DOHH2 (cell line): Measurements from ENCODE around the gene DNAJC18.

Experiments
- H3F3A ChIP-seq: fragments of 200-600 bp; sonication (generic), shearing (Covaris generic); 2 replicates; pipeline ENCODE4 v1.6.0; 2016; ENCODE audit warnings: antibody characterized with exemption, mild to moderate bottlenecking; ENCODE audit not compliant: control insufficient read depth, insufficient read depth
- H3K27ac ChIP-seq: fragments of 200-600 bp; sonication (generic); 2 replicates; pipeline ENCODE4 v1.5.1; 2014; ENCODE audit warnings: low read depth, mild to moderate bottlenecking, low read length, moderate library complexity
- H3K27me3 ChIP-seq: fragments of 200-600 bp; sonication (generic); 2 replicates; pipeline ENCODE4 v1.6.1; 2014; ENCODE audit warnings: mild to moderate bottlenecking, low read length, mixed read lengths; ENCODE audit not compliant: control insufficient read depth
- H3K36me3 ChIP-seq: fragments of 200-600 bp; sonication (generic); 2 replicates; pipeline ENCODE4 v1.6.1; 2014; ENCODE audit warnings: mild to moderate bottlenecking, low read length, moderate library complexity, mixed read lengths; ENCODE audit not compliant: control insufficient read depth
- H3K4me1 ChIP-seq: fragments of 200-600 bp; sonication (generic); 2 replicates; pipeline ENCODE4 v1.6.1; 2014; ENCODE audit warnings: mild to moderate bottlenecking, low read length, mixed read lengths; ENCODE audit not compliant: control insufficient read depth
- H3K4me2 ChIP-seq: fragments of 200-600 bp; sonication (generic); 2 replicates; pipeline ENCODE4 v1.6.0; 2014; ENCODE audit warnings: mild to moderate bottlenecking, low read length, moderate library complexity
- H3K4me3 ChIP-seq: fragments of 200-600 bp; sonication (generic); 2 replicates; pipeline ENCODE4 v1.5.1; 2014; ENCODE audit warnings: mild to moderate bottlenecking, low read length, mixed read lengths
- H3K79me2 ChIP-seq: fragments of 200-600 bp; sonication (generic); 2 replicates; pipeline ENCODE4 v1.6.1; 2014; ENCODE audit warnings: mild to moderate bottlenecking, low read length, mixed read lengths; ENCODE audit not compliant: control insufficient read depth
- H3K9me2 ChIP-seq: fragments of 200-600 bp; sonication (generic); replicated peaks from 2 replicates; pipeline ENCODE4 v1.6.1; 2014; ENCODE audit warnings: mild to moderate bottlenecking, low read length, mixed read lengths; ENCODE audit not compliant: control insufficient read depth
- H3K9me3 ChIP-seq: fragments of 200-600 bp; sonication (generic); 2 replicates; pipeline ENCODE4 v1.6.1; 2014; ENCODE audit warnings: antibody characterized with exemption, low read length, mixed read lengths; ENCODE audit not compliant: control insufficient read depth, insufficient read depth
- H4K20me1 ChIP-seq: fragments of 200-600 bp; sonication (generic); 2 replicates; pipeline ENCODE4 v1.6.0; 2014; ENCODE audit warnings: low read depth, mild to moderate bottlenecking, antibody characterized with exemption, low read length, moderate library complexity; ENCODE audit not compliant: control insufficient read depth, insufficient read depth
- EZH2phosphoT487 ChIP-seq: fragments of 200-600 bp; sonication (generic); IDR thresholded peaks from 2 replicates; pipeline ENCODE4 v1.6.1; 2017; ENCODE audit warnings: borderline replicate concordance, mild to moderate bottlenecking, antibody characterized with exemption, low read length, moderate library complexity, mixed read lengths
- TF ChIP-seq, protein P1 (sequence below): fragments of 200-600 bp; sonication (generic); IDR thresholded peaks from one replicate; pipeline ENCODE4 v1.5.1; 2014; ENCODE audit warnings: antibody characterized with exemption, mild to moderate bottlenecking, low read depth, low read length; ENCODE audit not compliant: poor library complexity, severe bottlenecking

The DNAJC18 gene

GRCh38 chr5:139408191-139408590 lies 31.1 kb downstream of the DNAJC18 start:
- peaks cover 34% of the 10 kb centered on the region for H3K4me1 ChIP-seq

GRCh38 chr5:139407517-139407916 lies 31.8 kb downstream of the DNAJC18 start:
- H3K27ac ChIP-seq, result peak overlapping the region; percentile 33
- H3K4me1 ChIP-seq, result peaks cover 41% of the 10 kb centered on the region
- no peaks in the 10 kb centered on the region for H3K9me3 ChIP-seq
- H3F3A ChIP-seq, result peaks cover 5% of the 10 kb centered on the region
- H3K36me3 ChIP-seq, result no peaks in the 10 kb centered on the region
- no peaks in the 10 kb centered on the region for H3K79me2 ChIP-seq
- H3K27me3 ChIP-seq, result no peaks in the 10 kb centered on the region
- TF ChIP-seq, protein P1, sequence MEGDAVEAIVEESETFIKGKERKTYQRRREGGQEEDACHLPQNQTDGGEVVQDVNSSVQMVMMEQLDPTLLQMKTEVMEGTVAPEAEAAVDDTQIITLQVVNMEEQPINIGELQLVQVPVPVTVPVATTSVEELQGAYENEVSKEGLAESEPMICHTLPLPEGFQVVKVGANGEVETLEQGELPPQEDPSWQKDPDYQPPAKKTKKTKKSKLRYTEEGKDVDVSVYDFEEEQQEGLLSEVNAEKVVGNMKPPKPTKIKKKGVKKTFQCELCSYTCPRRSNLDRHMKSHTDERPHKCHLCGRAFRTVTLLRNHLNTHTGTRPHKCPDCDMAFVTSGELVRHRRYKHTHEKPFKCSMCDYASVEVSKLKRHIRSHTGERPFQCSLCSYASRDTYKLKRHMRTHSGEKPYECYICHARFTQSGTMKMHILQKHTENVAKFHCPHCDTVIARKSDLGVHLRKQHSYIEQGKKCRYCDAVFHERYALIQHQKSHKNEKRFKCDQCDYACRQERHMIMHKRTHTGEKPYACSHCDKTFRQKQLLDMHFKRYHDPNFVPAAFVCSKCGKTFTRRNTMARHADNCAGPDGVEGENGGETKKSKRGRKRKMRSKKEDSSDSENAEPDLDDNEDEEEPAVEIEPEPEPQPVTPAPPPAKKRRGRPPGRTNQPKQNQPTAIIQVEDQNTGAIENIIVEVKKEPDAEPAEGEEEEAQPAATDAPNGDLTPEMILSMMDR, result no peak
- TF ChIP-seq EZH2phosphoT487, result no peak
- peak overlapping the region; percentile 15; the same call in 1 of the 2 replicates for H3K4me3 ChIP-seq
- no peaks in the 10 kb centered on the region for H4K20me1 ChIP-seq
- H3K9me2 ChIP-seq, result no peaks in the 10 kb centered on the region
- H3K4me2 ChIP-seq, result peak overlapping the region; percentile 53

More at GRCh38 chr5:139408191-139408590, 31.1 kb downstream of the DNAJC18 start:
- no peaks in the 10 kb centered on the region for H3K36me3 ChIP-seq
- H3K27me3 ChIP-seq, result no peaks in the 10 kb centered on the region
- no peaks in the 10 kb centered on the region for H4K20me1 ChIP-seq
- H3K9me3 ChIP-seq, result no peaks in the 10 kb centered on the region
- peaks cover 3% of the 10 kb centered on the region for H3F3A ChIP-seq
- no peak overlapping the region for H3K4me3 ChIP-seq
- TF ChIP-seq EZH2phosphoT487, result no peak
- TF ChIP-seq, protein P1, result no peak
- H3K4me2 ChIP-seq, result peak overlapping the region; percentile 53; the same call in 1 of the 2 replicates
- no peak overlapping the region for H3K27ac ChIP-seq
- no peaks in the 10 kb centered on the region for H3K9me2 ChIP-seq
- H3K79me2 ChIP-seq, result no peaks in the 10 kb centered on the region

GRCh38 chr5:139406963-139407362 lies 32.4 kb downstream of the DNAJC18 start:
- Histone ChIP-seq H3K36me3 (no peaks in the 10 kb centered on the region), H3K4me1 (peaks cover 43% of the 10 kb centered on the region)

More at GRCh38 chr5:139406963-139407362, 32.4 kb downstream of the DNAJC18 start:
- H3K27me3 ChIP-seq, result no peaks in the 10 kb centered on the region
- H4K20me1 ChIP-seq, result no peaks in the 10 kb centered on the region
- peaks cover 5% of the 10 kb centered on the region for H3F3A ChIP-seq
- H3K4me3 ChIP-seq, result peak overlapping the region; percentile 15; the same call in 1 of the 2 replicates
- no peaks in the 10 kb centered on the region for H3K9me2 ChIP-seq
- TF ChIP-seq, protein P1, result no peak
- no peak for TF ChIP-seq EZH2phosphoT487
- peak overlapping the region; percentile 53 for H3K4me2 ChIP-seq
- H3K79me2 ChIP-seq, result no peaks in the 10 kb centered on the region
- H3K9me3 ChIP-seq, result no peaks in the 10 kb centered on the region
- peak overlapping the region; percentile 33; the same call in 1 of the 2 replicates for H3K27ac ChIP-seq
